WERI-Rb-1 (cell line): Measurements from ENCODE around the gene ADA.

Experiments used
- DNase-seq: peaks from one replicate; pipeline ENCODE4 v3.0.0-alpha.2; 2020
- H3K27ac ChIP-seq: fragments of 250-450 bp; sonication (Bioruptor Pico); 2 replicates; pipeline ENCODE4 v1.5.1; 2020; ENCODE audit warnings: mild to moderate bottlenecking, moderate library complexity
- H3K27me3 ChIP-seq: fragments of 250-450 bp; sonication (Bioruptor Pico); 2 replicates; pipeline ENCODE4 v1.5.1; 2021; ENCODE audit warnings: mild to moderate bottlenecking, low read depth, moderate library complexity; ENCODE audit not compliant: insufficient read depth, severe bottlenecking
- H3K36me3 ChIP-seq: fragments of 250-450 bp; sonication (Bioruptor Pico); 2 replicates; pipeline ENCODE4 v1.5.1; 2020; ENCODE audit warnings: mild to moderate bottlenecking, moderate library complexity
- H3K4me3 ChIP-seq: 2 replicates; pipeline ENCODE4 v1.5.1; 2011; ENCODE audit warnings: low read depth, mild to moderate bottlenecking, control low read depth, low read length
- H3K9me3 ChIP-seq: fragments of 250-450 bp; sonication (Bioruptor Pico); 2 replicates; pipeline ENCODE4 v1.5.1; 2021; ENCODE audit warnings: mild to moderate bottlenecking, moderate library complexity; ENCODE audit not compliant: severe bottlenecking
- CTCF ChIP-seq: IDR thresholded peaks from 2 replicates; pipeline ENCODE4 v1.5.1; 2011; ENCODE audit warnings: low read depth, mild to moderate bottlenecking, control low read depth, inconsistent platforms, low read length

Gene ADA

GRCh38 chr20:44610313-44610962 lies 41.1 kb downstream of the ADA start:
- Histone ChIP-seq H3K27me3 (no peaks in the 10 kb centered on the region), H3K27ac (no peak overlapping the region), H3K36me3 (peaks cover 9% of the 10 kb centered on the region; the same call in 1 of the 2 replicates), H3K9me3 (no peaks in the 10 kb centered on the region), H3K4me3 (no peak overlapping the region)
- DNase-seq = no peak
- no peak for TF ChIP-seq CTCF

- no peaks in the 10 kb centered on the region for H3K9me3 ChIP-seq
- DNase-seq = peak; percentile 88
- H3K4me3 ChIP-seq = peak overlapping the region; percentile 28
- H3K27me3 ChIP-seq = no peaks in the 10 kb centered on the region
- H3K36me3 ChIP-seq = peaks cover 7% of the 10 kb centered on the region; the same call in 1 of the 2 replicates
- H3K27ac ChIP-seq = peak overlapping the region; percentile 22; the same call in 1 of the 2 replicates
- peak; percentile 94 for TF ChIP-seq CTCF
These were observed 41.8 kb downstream of the ADA start for GRCh38 chr20:44609516-44610312.

- H3K9me3 ChIP-seq = no peaks in the 10 kb centered on the region
- no peak overlapping the region for H3K4me3 ChIP-seq
- no peak for DNase-seq
- peaks cover 2% of the 10 kb centered on the region; the same call in 1 of the 2 replicates for H3K36me3 ChIP-seq
- no peak overlapping the region for H3K27ac ChIP-seq
- no peak for TF ChIP-seq CTCF
- H3K27me3 ChIP-seq = no peaks in the 10 kb centered on the region
These were observed 42.4 kb downstream of the ADA start for GRCh38 chr20:44609006-44609515.

- Histone ChIP-seq H3K27me3 (no peaks in the 10 kb centered on the region), H3K4me3 (no peak overlapping the region), H3K9me3 (no peaks in the 10 kb centered on the region), H3K36me3 (no peaks in the 10 kb centered on the region), H3K27ac (no peak overlapping the region)
- DNase-seq = no peak
- TF ChIP-seq CTCF = no peak
These were observed 44.6 kb downstream of the ADA start for GRCh38 chr20:44606725-44607441.

- no peaks in the 10 kb centered on the region for H3K27me3 ChIP-seq
- no peak overlapping the region for H3K4me3 ChIP-seq
- H3K27ac ChIP-seq = no peak overlapping the region
- no peaks in the 10 kb centered on the region for H3K36me3 ChIP-seq
- DNase-seq = no peak
- peak; percentile 43; the same call in 1 of the 2 replicates for TF ChIP-seq CTCF
- H3K9me3 ChIP-seq = no peaks in the 10 kb centered on the region
These were observed 48.2 kb downstream of the ADA start for GRCh38 chr20:44603327-44603726.
